NB4 (cell line): ENCODE measurements around the gene NLRX1.
"Not testable (repeated sequence)": the region's sequence is repeated elsewhere in the genome, so short reads cannot be mapped to it uniquely, and the experiment has no call there.

Experiments used
- DNase-seq: peaks from one replicate; pipeline ENCODE4 v3.0.0; 2010; ENCODE audit warnings: low read depth
- H3K4me3 ChIP-seq: one replicate; pipeline ENCODE4 v1.5.1; 2011; ENCODE audit warnings: mild to moderate bottlenecking, low read depth, low read length, moderate library complexity
- CTCF ChIP-seq: IDR thresholded peaks from one replicate; pipeline ENCODE4 v1.5.1; 2012; ENCODE audit warnings: low read depth, low read length
- MYC ChIP-seq: IDR thresholded peaks from 2 replicates; pipeline ENCODE4 v1.6.1; 2011; ENCODE audit warnings: low read depth, low read length
- POLR2A ChIP-seq: IDR thresholded peaks from 2 replicates; pipeline ENCODE4 v1.6.1; 2011; ENCODE audit warnings: mild to moderate bottlenecking; ENCODE audit not compliant: insufficient read length; ENCODE audit errors: extremely low read depth
- TF ChIP-seq, protein P1 (sequence below): IDR thresholded peaks from 2 replicates; pipeline ENCODE4 v1.6.1; 2011; ENCODE audit warnings: low read depth, low read length

Gene NLRX1

GRCh38 chr11:119198925-119199324 is 30.4 kb downstream of the NLRX1 start:
- no peak for TF ChIP-seq CTCF
- TF ChIP-seq POLR2A = no peak
- no peak for TF ChIP-seq MYC
- TF ChIP-seq, protein P1, sequence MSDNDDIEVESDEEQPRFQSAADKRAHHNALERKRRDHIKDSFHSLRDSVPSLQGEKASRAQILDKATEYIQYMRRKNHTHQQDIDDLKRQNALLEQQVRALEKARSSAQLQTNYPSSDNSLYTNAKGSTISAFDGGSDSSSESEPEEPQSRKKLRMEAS = no peak
- no peak overlapping the region for H3K4me3 ChIP-seq

GRCh38 chr11:119201236-119201635 is 32.7 kb downstream of the NLRX1 start:
- DNase-seq, H3K4me3 ChIP-seq: not testable (repeated sequence)

More at GRCh38 chr11:119198925-119199324, 30.4 kb downstream of the NLRX1 start:
- no peak for DNase-seq

GRCh38 chr11:119202554-119202953 is 34.0 kb downstream of the NLRX1 start:
- DNase-seq = no peak
- no peak overlapping the region for H3K4me3 ChIP-seq
- TF ChIP-seq MYC = no peak

- TF ChIP-seq MYC (no peak), CTCF (no peak), POLR2A (no peak)
- TF ChIP-seq, protein P1 = no peak
- no peak overlapping the region for H3K4me3 ChIP-seq
- DNase-seq = no peak
Measured at GRCh38 chr11:119204066-119204465, 35.5 kb downstream of the NLRX1 start.

DNA sequence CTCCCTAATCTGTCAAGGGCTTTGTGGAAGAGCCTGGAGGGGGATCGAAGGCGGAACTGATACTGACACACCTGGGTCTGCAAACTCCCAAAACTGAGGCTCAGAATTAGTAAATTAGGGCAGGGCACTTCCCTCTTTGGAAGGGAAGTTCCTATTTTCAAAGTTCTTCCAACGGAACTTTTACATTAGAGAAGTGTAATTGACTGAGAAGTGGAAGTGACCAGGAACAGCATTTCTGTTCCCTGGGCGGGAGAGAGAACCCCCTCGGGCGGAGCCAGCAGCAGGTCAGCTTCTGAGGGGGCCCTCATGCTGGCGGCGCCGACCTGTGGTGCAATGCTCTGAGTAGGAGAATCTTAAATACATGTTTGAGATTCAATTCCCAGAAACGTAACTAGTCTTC is 36.6 kb downstream of the NLRX1 start:
- TF ChIP-seq POLR2A = no peak
- TF ChIP-seq, protein P1 = 0 out of 2 replicates have a peak, but pooled peaks have one; percentile 17
- no peak for TF ChIP-seq CTCF
- TF ChIP-seq MYC = peak; percentile 20; the same call in 1 of the 2 replicates
- H3K4me3 ChIP-seq = peak overlapping the region; percentile 65
- peak; percentile 78 for DNase-seq

GRCh38 chr11:119205574-119206510 is 37.3 kb downstream of the NLRX1 start, which contains the start of gene CBL:
Gene CBL, plus strand, starts transcription at chr11:119206339. Its CDS starts 79 bp downstream, at chr11:119206418.
- TF ChIP-seq CTCF = peak; percentile 76
- TF ChIP-seq POLR2A = peak; percentile 71
- TF ChIP-seq, protein P1 = peak; percentile 41; the same call in 1 of the 2 replicates
- peak; percentile 22 for TF ChIP-seq MYC
- peak within 1 kb of the TSS; percentile 87 for H3K4me3 ChIP-seq
- peak; percentile 90 for DNase-seq
